GM23248 (cell line): ENCODE measurements around the gene EYA4. TPM values are rescaled to one million over a fixed set of nuclear protein-coding genes. Genes with fewer than 3 reads are reported as not detected.

Source experiments
- DNase-seq: peaks from one replicate; pipeline ENCODE4 v3.0.0-alpha.2; 2015
- H2AFZ ChIP-seq: fragments of 200-600 bp; sonication (generic); 2 replicates; pipeline ENCODE4 v1.6.1; 2016; ENCODE audit warnings: antibody characterized with exemption
- H3F3A ChIP-seq: fragments of 200-600 bp; sonication (generic); 2 replicates; pipeline ENCODE4 v1.6.1; 2016; ENCODE audit warnings: mild to moderate bottlenecking, antibody characterized with exemption, mixed run types; ENCODE audit not compliant: insufficient read depth
- H3K27ac ChIP-seq: fragments of 200-600 bp; sonication (generic); 2 replicates; pipeline ENCODE4 v1.5.1; 2016; ENCODE audit warnings: mild to moderate bottlenecking
- H3K27me3 ChIP-seq: fragments of 200-600 bp; sonication (generic); replicated peaks from 2 replicates; pipeline ENCODE4 v1.6.1; 2016; ENCODE audit warnings: mild to moderate bottlenecking; ENCODE audit not compliant: insufficient read depth
- H3K36me3 ChIP-seq: fragments of 200-600 bp; sonication (generic); 2 replicates; pipeline ENCODE4 v1.6.1; 2016; ENCODE audit warnings: low read depth, mild to moderate bottlenecking
- H3K4me1 ChIP-seq: fragments of 200-600 bp; sonication (generic); 2 replicates; pipeline ENCODE4 v1.6.1; 2016; ENCODE audit warnings: mild to moderate bottlenecking; ENCODE audit not compliant: insufficient read depth
- H3K4me2 ChIP-seq: fragments of 200-600 bp; sonication (generic); one replicate; pipeline ENCODE4 v1.6.1; 2016; ENCODE audit warnings: mild to moderate bottlenecking; ENCODE audit not compliant: unreplicated experiment
- H3K4me3 ChIP-seq: fragments of 200-600 bp; sonication (generic); 2 replicates; pipeline ENCODE4 v1.5.1; 2016; ENCODE audit warnings: mild to moderate bottlenecking
- H3K79me2 ChIP-seq: fragments of 200-600 bp; sonication (generic); 2 replicates; pipeline ENCODE4 v1.6.1; 2016; ENCODE audit warnings: mild to moderate bottlenecking; ENCODE audit not compliant: insufficient read depth
- H3K9ac ChIP-seq: fragments of 200-600 bp; sonication (generic); 2 replicates; pipeline ENCODE4 v1.6.1; 2016; ENCODE audit warnings: mild to moderate bottlenecking
- H3K9me2 ChIP-seq: fragments of 200-600 bp; sonication (generic); 2 replicates; pipeline ENCODE4 v1.6.1; 2016; ENCODE audit warnings: mixed run types, mild to moderate bottlenecking, moderate library complexity; ENCODE audit not compliant: insufficient read depth
- H3K9me3 ChIP-seq: fragments of 200-600 bp; sonication (generic); one replicate; pipeline ENCODE4 v1.6.1; 2017; ENCODE audit warnings: low read depth
- H4K20me1 ChIP-seq: fragments of 200-600 bp; sonication (generic); 2 replicates; pipeline ENCODE4 v1.6.0; 2016; ENCODE audit not compliant: insufficient read depth
- EZH2 ChIP-seq: fragments of 200-600 bp; sonication (generic); IDR thresholded peaks from 2 replicates; pipeline ENCODE4 v1.6.1; 2018; ENCODE audit warnings: antibody characterized with exemption, mild to moderate bottlenecking; ENCODE audit not compliant: insufficient read depth, poor library complexity, severe bottlenecking
- EZH2phosphoT487 ChIP-seq: fragments of 200-600 bp; sonication (generic); IDR thresholded peaks from 2 replicates; pipeline ENCODE4 v1.6.1; 2018; ENCODE audit warnings: antibody characterized with exemption, moderate library complexity, mild to moderate bottlenecking, low read depth; ENCODE audit not compliant: insufficient read depth
- WGBS, 2 experiments: methylation state at CpG; one replicate each; pipeline ENCODE4 v1.1.6; 2015 to 2017; ENCODE audit warnings: low lambda C conversion rate in 2 of 2, low coverage in 1 of 2; ENCODE audit errors: missing lambda C conversion rate in 2 of 2; 5-methylcytosine and 5-hydroxymethylcytosine counted together
- in situ Hi-C: fragments of 300-500 bp; cut with MboI; formaldehyde crosslinking; loops from 2 replicates; pipeline ENCODE4 v1.15.0; 2020
- polyA plus RNA-seq: library from polyadenylated mRNA; unstranded; fragments of >200 nt; fragmentation: Nextera tagmentation; extraction: Ambion mirVana; gene quantifications from 2 replicates; pipeline ENCODE4 v1.2.1, GENCODE V29; 2016
- total RNA-seq: library from RNA; depleted of rRNA; stranded (reverse); fragments of >200 nt; shearing (Covaris generic); gene quantifications from 2 replicates; pipeline ENCODE4 v1.2.3, GENCODE V29; 2014

Gene EYA4
- total and polyA plus RNA-seq, 2 experiments from 2014 or later, result not detected

GRCh38 chr6:133559926-133560325, 318.8 kb downstream of the EYA4 start:
- DNase-seq, result no peak
- no peaks in the 10 kb centered on the region for H3K79me2 ChIP-seq
- in situ Hi-C loops, result loop anchor here (10.0 kb wide), 2 partner anchors 375 to 535 kb away; no protein-coding TSS in a partner anchor
- peaks cover 5% of the 10 kb centered on the region for H3K27me3 ChIP-seq
- no peaks in the 10 kb centered on the region for H3K4me1 ChIP-seq
- WGBS, 2 experiments, result 21 to 34% methylated on average over 2 of the region's 2 CpGs
- H2AFZ ChIP-seq, result no peak overlapping the region
- no peaks in the 10 kb centered on the region for H3K9me3 ChIP-seq
- H4K20me1 ChIP-seq, result no peaks in the 10 kb centered on the region
- H3K4me2 ChIP-seq, result no peak overlapping the region
- H3F3A ChIP-seq, result no peaks in the 10 kb centered on the region
- TF ChIP-seq EZH2phosphoT487 (no peak), EZH2 (no peak)
- H3K27ac ChIP-seq, result no peak overlapping the region
- H3K4me3 ChIP-seq, result no peak overlapping the region
- H3K9me2 ChIP-seq, result no peaks in the 10 kb centered on the region
- H3K36me3 ChIP-seq, result no peaks in the 10 kb centered on the region
- no peak overlapping the region for H3K9ac ChIP-seq

- in situ Hi-C loops, result loop anchor here (5.0 to 10.0 kb wide), 2 partner anchors 345 to 527 kb away; no protein-coding TSS in a partner anchor
- Histone ChIP-seq H3K27me3 (no peaks in the 10 kb centered on the region), H3K79me2 (no peaks in the 10 kb centered on the region), H3K36me3 (no peaks in the 10 kb centered on the region), H3F3A (peaks cover 7% of the 10 kb centered on the region; the same call in 1 of the 2 replicates), H3K9me2 (no peaks in the 10 kb centered on the region), H3K4me2 (peak overlapping the region; percentile 22), H3K4me3 (no peak overlapping the region), H3K27ac (0 out of 2 replicates have a peak overlapping the region, but pooled peaks have one; percentile 0), H4K20me1 (no peaks in the 10 kb centered on the region), H3K9me3 (no peaks in the 10 kb centered on the region), H3K9ac (no peak overlapping the region), H3K4me1 (peaks cover 22% of the 10 kb centered on the region), H2AFZ (peak overlapping the region; percentile 81)
- peak; percentile 54 for DNase-seq
- 55 to 61% methylated on average over 6 of the region's 6 CpGs for WGBS, 2 experiments
- TF ChIP-seq EZH2phosphoT487, result no peak
- no peak for TF ChIP-seq EZH2
Observed at GRCh38 chr6:133567636-133568035, 326.5 kb downstream of the EYA4 start.

GRCh38 chr6:133568970-133569889, 328.1 kb downstream of the EYA4 start:
- H3K27ac ChIP-seq, result peak overlapping the region; percentile 87
- peak overlapping the region; percentile 99 for H3K4me2 ChIP-seq
- no peaks in the 10 kb centered on the region for H3K36me3 ChIP-seq
- H4K20me1 ChIP-seq, result no peaks in the 10 kb centered on the region
- peaks cover 25% of the 10 kb centered on the region for H3K4me1 ChIP-seq
- no peaks in the 10 kb centered on the region for H3K9me2 ChIP-seq
- H3K4me3 ChIP-seq, result peak overlapping the region; percentile 72
- H3K27me3 ChIP-seq, result no peaks in the 10 kb centered on the region
- no peaks in the 10 kb centered on the region for H3K9me3 ChIP-seq
- no peak for TF ChIP-seq EZH2phosphoT487
- no peak for TF ChIP-seq EZH2
- peak; percentile 98 for DNase-seq
- H3K79me2 ChIP-seq, result no peaks in the 10 kb centered on the region
- 1 to 2% methylated on average over 18 of the region's 18 CpGs for WGBS, 2 experiments
- H3F3A ChIP-seq, result peaks cover 7% of the 10 kb centered on the region; the same call in 1 of the 2 replicates
- in situ Hi-C loops, result loop anchor here (5.0 to 10.0 kb wide), 2 partner anchors 343 to 526 kb away; no protein-coding TSS in a partner anchor
- H2AFZ ChIP-seq, result peak overlapping the region; percentile 81
- H3K9ac ChIP-seq, result peak overlapping the region; percentile 72

- TF ChIP-seq EZH2 (no peak), EZH2phosphoT487 (no peak)
- Histone ChIP-seq H3K27me3 (no peaks in the 10 kb centered on the region), H3K9me2 (no peaks in the 10 kb centered on the region), H3K27ac (no peak overlapping the region), H3K4me3 (no peak overlapping the region), H3K79me2 (no peaks in the 10 kb centered on the region), H3F3A (peaks cover 7% of the 10 kb centered on the region; the same call in 1 of the 2 replicates), H2AFZ (peak overlapping the region; percentile 16; the same call in 1 of the 2 replicates), H3K4me2 (no peak overlapping the region), H3K9ac (no peak overlapping the region), H3K4me1 (peaks cover 31% of the 10 kb centered on the region), H3K9me3 (no peaks in the 10 kb centered on the region), H3K36me3 (no peaks in the 10 kb centered on the region), H4K20me1 (no peaks in the 10 kb centered on the region)
- in situ Hi-C loops, result loop anchor here (10.0 kb wide), 1 partner anchor 263 kb away; no protein-coding TSS in a partner anchor
- WGBS, 2 experiments, result 88 to 90% methylated on average over 3 of the region's 3 CpGs
- no peak for DNase-seq
Observed at GRCh38 chr6:133571681-133572080, 330.5 kb downstream of the EYA4 start.
